Activated CD8-positive, alpha-beta memory T cell treated with anti-CD3 and anti-CD28 coated beads, Interleukin-2, amount 50 U/mL, for 24 hours (primary cell): Measurements from ENCODE around the gene CD86.

Experiments used
- DNase-seq: peaks from one replicate; pipeline ENCODE4 v3.0.0-alpha.2; 2020; ENCODE audit errors: extremely low read depth

Gene CD86

DNA sequence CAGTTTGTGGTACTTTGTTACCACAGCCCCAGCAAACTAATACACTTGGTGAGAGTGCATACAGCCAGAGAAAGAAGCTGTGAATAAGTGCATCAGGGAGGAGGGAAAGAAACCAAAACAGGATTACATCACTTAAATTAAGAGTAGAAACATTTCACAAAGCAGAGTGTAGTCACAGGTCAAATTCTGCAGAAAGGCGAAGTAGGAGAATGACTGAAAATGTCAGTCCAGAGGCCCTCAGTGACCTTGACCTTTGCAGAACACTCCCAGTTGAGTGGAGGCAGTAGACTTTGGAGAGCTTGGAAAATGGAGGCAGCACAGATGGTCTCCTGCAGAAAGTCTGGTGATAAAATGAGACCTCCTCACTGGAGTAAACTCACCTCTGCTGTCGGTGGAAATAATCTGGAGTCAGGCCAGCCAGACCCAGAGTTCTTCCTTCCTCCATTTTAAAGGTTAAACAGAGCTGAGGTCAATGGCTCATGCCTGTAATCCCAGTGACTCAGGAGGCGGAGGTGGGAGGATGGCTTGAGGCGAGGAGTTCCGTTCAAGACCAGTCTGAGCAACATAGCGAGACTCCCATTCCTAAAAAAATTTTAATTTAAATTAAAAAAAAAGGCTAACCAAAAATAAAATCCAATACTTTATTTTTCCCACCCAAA is 5.0 kb downstream of the CD86 start:
- no peak for DNase-seq

DNA sequence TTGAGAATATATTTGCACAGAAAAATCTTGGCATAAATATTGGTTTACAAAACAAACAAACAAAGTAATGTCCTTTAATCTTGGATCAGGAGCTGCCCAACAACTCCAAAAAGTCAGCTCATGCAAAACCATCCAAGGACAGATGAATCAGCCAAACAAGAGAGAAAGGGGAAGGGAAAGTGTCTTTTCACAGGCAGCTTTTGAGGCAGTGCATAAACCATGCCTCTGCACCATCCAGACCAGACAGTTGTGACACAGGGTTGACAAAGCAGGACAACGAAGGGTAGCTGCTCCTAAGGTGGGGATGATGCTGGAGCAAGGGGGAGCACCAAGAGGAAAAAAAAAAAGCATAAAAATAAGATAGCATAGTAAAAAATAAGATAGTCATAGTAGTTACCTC is 8.7 kb downstream of the CD86 start:
- DNase-seq: no peak

DNA sequence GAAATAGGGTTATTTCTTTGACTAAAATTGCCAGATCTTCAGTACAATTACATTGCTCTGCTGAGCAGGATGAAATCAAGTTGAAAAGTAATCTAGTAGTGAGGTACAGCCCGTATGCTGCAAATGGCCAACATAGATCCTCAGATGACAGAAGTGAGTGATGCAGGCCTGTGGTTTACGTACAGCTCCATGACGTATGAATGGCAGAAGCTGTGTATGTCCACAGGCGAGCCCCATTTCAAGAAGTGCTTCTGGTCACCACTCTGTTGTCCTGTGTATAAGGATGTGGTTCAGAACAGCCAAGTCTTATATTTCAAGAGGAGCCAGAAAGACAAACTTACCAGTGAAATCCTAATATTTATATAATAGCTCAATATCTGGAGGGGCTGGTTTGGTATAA is 9.2 kb downstream of the CD86 start:
- DNase-seq: no peak

DNA sequence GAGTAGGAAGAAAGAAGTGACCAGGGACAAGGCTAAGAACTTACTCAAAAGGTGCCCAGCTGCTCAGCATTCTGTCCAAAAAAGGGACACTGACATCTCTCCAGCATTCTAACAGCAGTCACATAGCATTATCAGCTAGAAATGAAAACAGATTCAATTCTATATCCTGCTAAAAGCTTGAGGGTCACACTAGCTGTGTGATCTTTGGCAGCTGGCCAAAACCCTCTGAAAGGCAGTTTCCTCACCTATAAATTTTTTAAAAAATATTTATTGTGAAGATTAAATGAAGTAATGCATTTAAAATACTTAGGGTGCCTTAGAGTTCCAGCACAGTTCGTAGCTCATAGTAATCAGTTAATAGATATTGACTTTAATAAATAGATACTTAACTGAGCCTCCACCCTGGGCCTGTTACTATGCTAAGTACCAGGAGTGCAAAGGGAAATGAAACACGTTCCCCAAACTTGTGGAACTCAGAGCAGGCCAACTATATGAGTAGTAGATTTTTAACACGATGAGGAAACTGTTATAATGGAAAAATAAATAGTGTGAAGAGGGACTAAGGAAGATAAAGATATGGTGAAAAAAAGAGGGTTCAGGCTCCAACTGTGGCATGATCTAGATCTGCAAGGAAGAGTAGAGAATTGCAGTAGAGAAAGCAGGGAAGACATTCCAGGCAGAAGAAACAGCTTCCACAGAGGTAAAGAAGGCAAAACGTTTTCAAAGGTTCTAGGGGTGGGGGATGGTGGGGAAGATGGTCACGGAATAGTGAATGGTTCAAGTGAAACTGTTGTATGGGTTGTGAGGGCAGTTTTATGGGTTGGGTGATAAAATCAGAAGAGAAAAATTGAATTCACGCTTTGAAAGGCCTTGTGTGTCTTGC is 11.4 kb downstream of the CD86 start:
- no peak for DNase-seq

DNA sequence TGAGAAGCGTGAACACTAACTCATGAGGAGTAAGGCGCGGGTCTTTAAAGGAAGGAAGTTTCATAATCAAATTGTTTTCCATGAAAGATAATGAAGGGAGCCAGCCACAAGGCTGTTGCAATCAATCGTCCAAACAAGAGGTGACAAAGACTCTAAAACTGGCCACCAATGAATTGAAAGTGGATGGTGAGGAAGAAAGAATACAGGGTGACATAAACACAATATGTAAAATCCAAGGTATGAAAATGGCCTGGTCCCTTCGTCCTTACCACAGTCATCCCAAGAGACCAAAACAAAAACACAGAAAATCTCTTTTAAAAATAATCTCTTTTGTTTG is 12.0 kb downstream of the CD86 start:
- no peak for DNase-seq

DNA sequence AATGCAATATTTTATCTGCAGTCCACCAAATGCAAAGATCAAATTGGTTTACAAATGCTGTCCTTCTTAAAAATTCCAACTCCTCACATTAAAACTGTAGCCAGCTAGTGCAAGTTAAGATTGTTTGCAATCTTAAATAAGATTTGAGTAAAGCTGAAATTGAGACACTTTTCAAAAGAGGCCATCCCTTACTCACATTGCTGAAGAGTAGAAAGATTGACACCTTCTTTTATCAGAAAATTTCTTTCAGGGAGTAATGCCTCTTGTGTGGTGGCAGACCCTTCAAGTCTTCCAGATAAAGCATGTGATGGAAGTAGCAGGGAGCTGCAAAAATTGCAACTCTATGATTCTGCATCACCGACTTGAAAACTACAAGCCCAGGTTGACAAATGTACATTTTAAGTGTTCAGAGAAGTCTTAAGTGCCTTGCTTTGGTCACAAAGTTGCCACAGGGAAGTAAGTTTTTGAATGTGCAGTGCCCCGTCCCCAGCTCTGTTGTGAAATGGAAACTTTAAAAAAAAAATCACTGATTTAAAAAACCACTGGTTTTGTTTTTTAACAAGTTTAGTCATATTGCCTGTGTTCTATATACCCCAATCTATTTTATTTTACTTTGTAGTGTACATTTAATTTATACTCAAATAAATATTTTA is 12.6 kb downstream of the CD86 start:
- no peak for DNase-seq

DNA sequence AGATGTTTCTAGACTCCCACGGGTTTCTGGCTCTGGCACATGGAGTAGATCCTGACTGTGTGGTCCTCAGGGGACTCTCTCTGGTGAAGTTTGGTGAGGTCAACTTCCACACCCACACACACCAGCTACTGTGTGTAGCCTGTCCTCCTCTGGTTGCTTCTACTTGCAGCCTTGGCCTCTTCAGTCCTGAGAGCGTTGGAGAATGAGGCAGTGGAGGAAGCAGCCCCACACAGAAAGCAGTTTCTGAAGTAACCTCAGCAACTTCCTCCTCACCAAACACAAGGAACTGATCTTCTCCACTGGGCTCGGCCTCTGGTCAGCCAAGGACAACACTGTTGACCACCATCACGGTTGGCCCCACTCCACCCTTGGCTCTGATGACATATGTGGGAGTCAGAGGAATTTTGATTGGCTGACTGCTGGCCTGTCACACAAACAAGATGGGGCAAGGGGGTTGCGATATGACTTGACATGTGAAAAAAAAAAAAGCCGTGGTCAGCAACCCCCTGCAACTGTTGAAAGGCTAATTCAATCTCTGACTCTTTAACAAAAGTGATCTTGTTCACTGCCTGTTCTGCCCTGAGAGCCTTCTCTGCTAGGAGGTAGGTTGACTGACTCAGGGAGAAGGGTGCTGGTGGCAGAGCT is 19.6 kb downstream of the CD86 start:
- no peak for DNase-seq

DNA sequence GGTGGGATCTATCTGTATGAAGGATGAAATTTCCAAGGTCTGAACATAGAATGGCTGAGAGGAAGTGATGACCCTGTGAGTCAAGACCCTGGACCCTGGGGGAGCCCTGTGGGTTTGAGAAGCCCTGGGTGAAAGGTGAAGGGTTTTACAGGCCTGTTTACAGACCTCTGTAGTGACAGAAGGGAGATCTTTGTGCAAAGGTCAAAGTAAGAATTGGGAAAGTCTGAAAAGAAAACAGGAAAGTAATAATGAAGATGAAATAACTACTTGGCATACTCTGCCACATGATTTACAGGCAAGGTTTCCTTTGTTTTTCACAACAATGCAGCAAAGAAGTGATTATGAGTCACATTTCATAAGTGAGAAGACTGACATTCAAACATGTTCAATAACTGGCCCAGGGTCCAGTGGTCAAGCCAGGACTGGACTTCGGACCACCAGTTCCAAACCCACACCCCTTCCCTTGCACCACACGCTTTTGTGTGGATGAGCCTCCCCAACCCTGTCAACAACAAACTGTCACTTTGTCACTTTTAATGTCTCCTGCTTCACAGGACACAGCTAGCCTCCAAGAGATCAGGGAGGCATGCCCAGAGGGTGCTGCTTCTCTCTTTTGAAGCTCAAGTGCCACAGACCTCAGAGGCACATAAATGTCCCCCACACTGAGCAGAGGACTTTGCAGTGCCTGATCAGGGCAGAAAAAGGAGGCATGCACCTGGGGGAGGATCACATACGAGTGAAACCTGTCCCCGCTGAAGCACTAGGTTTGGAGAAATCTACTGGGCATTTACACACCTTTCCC is 21.5 kb downstream of the CD86 start:
- no peak for DNase-seq

DNA sequence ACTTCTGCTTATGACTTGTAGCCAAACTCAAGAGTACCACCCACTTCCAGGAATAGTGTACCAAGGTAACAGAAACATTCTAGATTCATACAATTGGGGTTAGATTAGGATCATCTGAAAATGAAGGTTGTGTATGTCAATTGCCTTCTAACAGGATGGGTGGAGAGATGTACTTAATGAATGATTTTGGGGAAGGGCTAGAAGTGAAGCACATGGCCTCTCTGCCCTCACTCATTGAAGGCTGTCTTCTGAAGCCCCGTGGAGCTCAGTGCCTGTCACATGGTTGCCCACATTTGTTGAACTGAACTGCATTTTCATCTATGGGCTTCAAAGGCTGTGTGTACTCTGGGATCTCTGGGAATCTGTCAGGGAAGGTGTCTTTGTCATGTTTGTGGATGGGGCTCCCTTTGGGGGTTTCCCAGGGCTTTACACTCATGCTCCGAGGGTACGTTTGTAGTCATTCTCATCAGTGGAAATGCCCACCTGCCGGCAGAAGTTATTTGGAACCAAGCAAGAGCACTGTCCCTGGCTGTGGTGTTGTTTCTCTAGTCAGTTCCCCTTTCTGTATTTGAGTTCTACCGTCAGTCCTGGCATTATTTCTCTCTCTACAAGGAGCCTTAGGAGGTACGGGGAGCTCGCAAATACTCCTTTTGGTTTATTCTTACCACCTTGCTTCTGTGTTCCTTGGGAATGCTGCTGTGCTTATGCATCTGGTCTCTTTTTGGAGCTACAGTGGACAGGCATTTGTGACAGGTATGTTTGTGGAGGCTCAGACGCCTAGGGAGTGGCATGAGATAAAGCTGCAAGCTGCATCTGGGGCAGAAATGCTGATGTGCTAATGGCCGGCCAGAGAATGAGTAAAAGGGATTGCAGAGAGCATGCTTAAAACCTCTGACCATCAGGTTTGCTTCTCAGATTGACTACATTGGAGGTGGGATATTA is 22.4 kb downstream of the CD86 start:
- DNase-seq: no peak

DNA sequence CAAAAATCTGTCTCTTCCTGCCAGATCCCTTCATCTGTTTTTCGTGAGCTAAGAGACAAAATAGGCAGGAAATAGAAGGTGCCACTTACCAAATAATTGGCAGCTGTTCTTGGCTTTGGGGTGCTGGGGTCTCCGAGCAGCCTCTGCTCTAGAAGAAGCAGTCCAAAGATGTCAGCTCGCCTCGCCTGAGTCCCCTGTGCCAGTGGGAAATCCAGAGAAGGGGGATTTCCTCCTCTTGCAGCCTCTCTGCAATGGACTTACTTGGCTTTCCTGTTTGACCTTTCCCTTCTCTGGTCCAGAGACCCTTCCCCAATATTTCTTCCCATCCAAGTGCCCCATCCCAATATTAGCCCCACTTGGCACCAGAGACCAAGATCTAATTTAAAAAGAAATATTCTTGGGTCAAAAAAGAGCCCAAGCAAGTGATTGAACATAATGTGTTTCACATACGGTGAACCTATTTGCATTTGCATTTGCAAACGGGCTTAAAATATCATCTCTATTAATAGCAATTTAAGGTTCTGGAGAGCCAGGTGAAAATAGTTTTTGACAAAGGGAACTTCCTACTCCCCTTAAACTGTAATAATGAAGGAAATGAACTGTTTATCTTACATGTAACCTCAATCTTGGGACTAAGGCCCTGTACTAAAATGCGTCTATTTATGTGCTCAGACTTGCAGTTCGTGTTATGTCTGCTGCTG is 23.2 kb downstream of the CD86 start:
- no peak for DNase-seq

DNA sequence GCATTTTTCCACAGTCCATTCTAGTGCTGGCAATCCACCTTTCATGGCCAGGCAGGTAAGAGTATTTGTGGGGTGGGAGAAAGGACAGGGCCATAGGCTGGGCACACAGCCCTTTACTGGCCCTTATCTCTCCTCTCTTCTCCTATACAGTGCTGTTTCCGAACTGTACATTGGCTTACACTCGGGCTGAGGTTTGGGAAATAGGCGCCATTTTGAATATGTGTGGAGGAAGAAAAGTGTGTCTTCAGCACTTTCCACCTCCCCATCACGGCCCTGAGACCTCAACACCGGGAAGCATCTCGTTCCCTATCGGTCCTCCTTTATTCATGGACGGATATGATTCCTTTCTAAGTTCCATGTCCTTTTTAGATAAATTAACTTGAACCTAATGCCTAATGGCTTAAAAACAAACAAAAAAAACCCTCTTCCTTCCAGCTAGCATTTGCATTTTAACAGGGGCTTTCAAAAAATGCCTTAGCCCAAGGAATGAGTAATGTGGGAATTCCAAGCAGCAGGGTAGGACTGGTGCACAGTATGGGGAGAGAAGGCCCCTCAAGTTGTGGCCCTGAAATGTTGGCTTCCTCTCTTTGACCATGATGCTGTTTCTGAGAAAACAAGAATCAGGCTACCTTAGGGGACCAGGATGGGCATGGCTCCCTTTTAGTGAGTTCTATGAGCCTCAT is 24.5 kb downstream of the CD86 start:
- no peak for DNase-seq

DNA sequence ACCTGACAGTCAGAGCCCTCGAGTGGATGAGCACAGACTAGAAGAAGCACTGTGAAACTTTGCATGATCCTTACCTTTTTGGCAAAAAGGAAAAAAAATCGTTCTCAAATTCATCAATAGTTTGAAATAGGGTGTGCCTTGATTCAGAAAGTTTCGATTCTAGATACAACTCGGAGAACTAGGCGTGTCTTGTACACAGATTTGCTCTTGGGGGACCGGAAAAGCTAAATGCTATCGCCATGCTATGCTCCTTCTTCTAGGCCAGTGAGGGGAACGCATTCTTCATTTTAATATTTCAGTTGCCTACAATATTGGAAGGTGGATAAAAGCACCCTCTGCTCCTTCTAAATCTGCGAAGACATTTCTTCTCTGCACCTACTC is 25.0 kb downstream of the CD86 start:
- no peak for DNase-seq

DNA sequence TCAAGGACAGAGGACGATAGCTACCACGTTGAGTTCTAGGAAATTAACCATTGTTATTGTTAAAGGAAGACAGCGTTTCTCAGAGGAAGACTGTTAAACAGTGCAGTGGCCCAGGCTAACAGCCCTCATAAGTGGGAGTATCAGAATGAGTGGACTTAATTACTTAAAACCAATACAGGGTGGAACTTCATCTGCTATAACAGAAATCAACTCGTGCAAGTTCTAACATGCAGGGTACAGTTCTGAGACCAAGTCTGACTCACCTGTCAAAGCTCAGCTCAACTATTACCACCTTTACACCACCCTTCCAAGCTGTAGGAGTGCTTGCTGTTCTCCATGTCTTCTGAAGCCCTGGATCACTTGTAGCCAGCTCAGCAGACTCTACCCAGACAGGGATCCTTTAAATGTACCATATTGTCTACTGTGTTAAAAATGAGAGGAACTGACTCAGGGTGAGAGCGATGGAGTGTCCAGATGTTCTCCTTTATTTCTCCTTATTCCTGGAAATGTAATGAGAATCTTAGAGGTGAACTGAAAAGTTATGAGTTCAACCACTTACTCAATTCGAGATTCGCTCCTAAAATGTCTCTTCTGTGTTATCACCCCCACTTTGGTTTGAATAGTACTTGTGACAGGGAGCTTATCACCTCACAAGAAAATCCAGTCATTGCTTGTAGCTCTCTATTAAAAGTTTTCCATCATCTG is 26.5 kb downstream of the CD86 start:
- no peak for DNase-seq

DNA sequence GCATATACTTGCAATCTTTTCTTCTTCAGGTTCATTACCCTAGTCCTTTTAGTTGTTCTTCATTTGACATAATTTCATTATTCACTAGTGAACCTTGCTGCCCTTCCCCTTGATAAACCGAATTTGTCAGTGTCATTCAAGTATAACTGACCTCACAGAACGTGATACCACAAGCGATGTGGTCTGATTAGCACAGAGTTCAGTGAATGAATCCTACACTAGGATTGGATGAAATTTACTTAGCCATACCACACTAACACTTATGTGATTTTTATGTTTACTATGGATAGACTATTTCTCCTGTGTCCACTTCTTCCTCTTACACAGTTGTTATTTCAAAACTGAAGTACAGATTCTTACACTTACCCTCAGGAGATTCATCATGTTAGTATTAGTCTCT is 27.2 kb downstream of the CD86 start:
- no peak for DNase-seq

DNA sequence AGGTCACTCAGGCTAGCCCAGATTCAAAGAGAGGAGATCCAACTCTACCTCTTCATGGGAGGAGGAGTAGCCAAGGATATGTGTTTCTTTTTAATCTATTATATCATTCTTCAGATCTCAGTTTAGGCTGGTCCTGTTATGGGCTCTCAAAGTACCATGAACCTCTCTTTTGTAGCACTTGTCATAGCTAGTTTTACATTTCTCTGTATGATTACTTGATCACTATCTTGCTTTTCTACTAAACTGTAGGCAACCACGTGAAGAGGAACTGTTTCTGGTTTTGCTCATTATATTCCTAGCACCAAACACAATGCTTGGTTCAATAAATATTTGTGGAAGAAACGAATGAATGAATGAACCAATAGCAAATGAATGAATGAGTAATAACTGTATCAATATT is 29.6 kb downstream of the CD86 start:
- no peak for DNase-seq

DNA sequence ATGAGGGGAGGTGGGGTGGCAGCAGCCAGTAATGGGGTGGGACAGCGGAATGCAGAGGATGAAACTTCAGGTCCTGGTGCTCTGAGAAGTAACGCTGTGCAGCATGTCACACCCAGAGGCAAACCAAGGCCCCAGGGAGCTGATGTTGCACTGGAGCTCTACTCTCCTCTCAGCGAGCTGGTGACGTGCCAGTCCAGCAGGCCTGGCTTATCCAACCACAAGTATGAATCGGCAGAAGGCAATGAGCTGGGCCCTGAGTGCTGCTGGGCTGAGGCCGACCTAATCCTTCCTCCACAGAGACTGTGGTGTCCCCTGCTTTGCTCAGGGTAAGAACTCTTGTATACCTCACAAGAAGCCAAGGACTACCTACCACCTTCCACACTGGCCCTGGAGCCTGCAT is 30.5 kb downstream of the CD86 start:
- no peak for DNase-seq

DNA sequence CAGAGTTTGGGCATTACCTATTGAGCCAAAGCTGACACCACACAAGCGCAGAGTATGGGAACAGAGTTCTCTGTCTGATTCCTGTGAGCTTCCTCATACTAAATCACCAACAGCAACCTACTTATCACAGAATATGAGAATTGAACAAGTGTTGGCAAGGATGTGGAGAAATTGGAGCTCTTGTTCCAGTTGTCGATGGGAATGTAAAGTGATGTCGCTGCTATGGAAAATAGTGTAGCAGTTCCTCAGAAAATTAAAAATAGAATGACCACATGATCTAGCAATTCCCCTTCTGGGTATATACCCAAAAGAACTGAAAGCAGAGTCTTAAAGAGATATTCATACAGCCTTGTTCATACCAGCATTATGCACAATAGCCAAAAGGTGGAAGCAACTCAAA is 33.4 kb downstream of the CD86 start:
- DNase-seq: no peak

DNA sequence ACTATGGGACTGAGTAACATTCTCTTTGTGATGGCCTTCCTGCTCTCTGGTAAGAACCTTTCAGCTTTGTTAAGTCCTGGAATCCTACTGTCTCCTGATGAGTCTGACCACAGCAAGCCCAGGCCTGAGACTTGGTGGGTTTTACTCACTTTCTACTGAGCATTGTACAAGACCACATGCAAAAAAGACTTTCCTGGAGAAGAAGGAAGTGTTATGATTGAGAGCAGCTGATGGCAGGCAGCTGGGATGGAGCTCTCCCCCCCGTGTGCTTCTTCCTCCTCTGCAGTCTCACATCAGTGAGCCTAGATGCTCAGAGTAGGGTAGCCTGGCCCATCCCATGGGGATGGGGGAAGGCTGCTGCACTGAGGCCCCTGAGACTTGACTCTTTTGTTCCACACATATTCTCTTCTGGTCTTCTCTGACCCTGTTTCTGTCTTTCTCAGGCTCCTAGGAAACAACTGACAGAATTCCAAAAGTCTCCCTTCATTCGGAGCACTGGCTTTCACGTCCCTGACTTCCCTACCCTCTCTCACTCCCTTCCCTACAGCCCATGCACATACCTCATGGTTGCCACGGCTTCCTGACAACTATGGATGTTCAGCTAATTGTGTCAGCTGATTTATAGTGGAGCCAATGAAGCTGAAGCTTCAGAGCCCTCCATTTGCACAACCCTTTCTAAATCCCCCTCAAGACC is 36.6 kb downstream of the CD86 start:
- no peak for DNase-seq
